ENCODE measurements around the gene DDX43.

- no peak for TF ChIP-seq CTCF (conservative IDR thresholded peaks at IDR 0.05)
- TF ChIP-seq ZFX (IDR thresholded peaks at IDR 0.05) = no peak
Observed at GRCh38 chr6:73395875-73396274, 1.2 kb downstream of the DDX43 start.

All from C4-2B (cell line).